Erythroblast (primary cell): ENCODE data around the gene BHLHE23.

Experiments
- DNase-seq, 2 experiments: peaks; one replicate each; lab custom pipeline; 2025; lab: John Stamatoyannopoulos, UW
- GATA1 ChIP-seq: IDR thresholded peaks from 2 replicates; pipeline ENCODE4 v1.6.1; 2011; ENCODE audit warnings: low read depth, mild to moderate bottlenecking, control low read depth, low read length, moderate library complexity
- POLR2A ChIP-seq: IDR thresholded peaks from 2 replicates; pipeline ENCODE4 v1.6.1; 2011; ENCODE audit warnings: mild to moderate bottlenecking, low read length

Gene BHLHE23

GRCh38 chr20:62959998-62960436 is 46.7 kb downstream of the BHLHE23 start:
- no peak for DNase-seq
- TF ChIP-seq GATA1 (no peak), POLR2A (no peak)

DNA sequence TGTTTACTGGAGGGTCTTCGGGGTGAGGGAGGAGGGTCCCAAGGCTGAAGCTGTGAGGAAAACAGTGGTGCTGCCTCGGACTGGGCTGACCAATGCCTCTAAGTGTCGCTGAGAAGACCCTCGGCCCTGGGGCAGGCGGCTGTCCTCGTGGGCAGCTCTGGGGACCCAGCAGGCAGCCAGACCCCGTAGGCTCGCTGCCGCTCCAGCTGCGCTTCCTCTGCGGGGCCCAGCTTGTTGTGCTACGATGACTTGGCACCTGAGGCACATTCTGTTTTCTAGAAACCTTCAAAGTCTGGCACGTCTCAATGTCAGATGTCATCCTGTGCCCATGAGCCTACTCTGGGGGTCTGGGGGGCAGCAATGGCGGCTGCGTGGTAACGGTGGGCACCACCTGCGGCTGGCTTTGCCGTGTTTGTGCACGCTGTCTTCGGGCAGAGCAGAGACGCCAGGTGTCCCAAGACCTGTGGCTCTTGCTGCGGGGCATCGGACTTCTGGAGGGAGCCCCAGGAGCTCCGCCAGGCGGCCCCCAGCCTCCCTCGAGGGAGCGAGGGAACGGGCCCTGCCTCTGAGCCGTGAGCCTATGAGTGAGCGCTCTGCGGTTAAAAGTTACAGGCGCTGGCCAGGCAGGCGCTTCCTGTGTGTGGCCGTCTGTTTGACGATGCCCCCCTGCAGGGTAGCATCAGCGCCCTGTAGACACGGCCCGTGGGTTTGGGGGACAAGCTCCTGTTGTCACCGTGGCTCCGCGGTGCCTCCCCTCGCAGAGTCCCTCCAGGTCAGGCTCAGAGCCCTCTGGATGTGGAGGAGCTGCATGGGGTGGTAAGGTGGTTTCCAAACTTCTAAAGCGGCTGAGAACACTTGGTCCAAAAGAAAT is 47.4 kb downstream of the BHLHE23 start:
- no peak for DNase-seq
- TF ChIP-seq GATA1 (no peak), POLR2A (no peak)

DNA sequence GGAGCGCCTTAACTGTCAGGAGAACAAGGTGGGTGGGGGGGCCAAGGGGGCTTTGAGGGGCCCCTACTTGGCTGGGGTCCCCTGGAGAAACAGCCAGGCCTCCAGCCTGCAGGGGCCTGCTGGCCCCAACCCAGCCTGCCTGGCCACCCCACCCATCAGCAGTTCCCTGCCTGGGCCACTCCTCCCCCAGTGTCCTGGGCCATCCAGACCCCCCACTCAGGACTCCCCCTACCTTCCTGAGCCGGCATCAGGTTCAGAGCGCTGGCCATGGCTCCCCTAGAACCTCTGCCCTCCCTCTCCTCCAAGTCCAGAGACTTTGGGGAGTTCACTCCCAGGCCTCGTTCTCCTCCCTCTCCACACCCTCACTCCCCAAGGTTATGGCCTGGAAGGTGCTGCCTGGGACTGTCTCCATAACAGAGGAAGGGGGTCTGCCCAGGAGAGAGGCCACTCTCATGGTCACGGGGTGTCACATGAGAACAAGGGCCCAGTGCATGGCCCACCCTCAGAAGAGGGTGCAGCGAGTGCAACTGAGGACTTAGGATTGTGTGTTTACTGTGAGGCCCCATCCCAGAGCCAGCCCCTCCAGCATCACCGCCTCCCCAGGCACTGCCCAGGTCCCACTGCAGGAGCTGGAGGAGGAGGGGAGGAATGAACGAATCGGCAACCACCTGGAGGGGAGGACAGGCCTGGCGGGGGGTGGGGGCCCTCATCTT is 48.2 kb downstream of the BHLHE23 start:
- DNase-seq = no peak
- TF ChIP-seq POLR2A = no peak
- no peak for TF ChIP-seq GATA1

- DNase-seq = no peak
- no peak for TF ChIP-seq GATA1
- no peak for TF ChIP-seq POLR2A
Observed at GRCh38 chr20:62957136-62958117, 49.3 kb downstream of the BHLHE23 start.

- TF ChIP-seq GATA1 (no peak), POLR2A (no peak)
- no peak for DNase-seq
Observed at GRCh38 chr20:62956387-62957135, 50.2 kb downstream of the BHLHE23 start.
